Right atrium auricular region (tissue), 2 donors: Measurements from ENCODE around the gene GNA14. TPM values are rescaled to one million over a fixed set of nuclear protein-coding genes. Genes with fewer than 3 reads are reported as not detected.
"Not testable (repeated sequence)": the region's sequence is repeated elsewhere in the genome, so short reads cannot be mapped to it uniquely, and the experiment has no call there.

Experiments
- DNase-seq: peaks from one replicate; pipeline ENCODE4 v3.0.0-alpha.2; 2019; ENCODE audit warnings: low spot score
- H3K27ac ChIP-seq, 2 donors: fragments of 200-600 bp; sonication (generic); 1 replicate in 1 of 2; 2 replicates in 1 of 2; pipeline ENCODE4 v1.5.1; 2016 to 2019
- H3K27me3 ChIP-seq, 2 donors: fragments of 200-600 bp; sonication (generic); one replicate each; pipeline versions ENCODE4 v1.5.1 to v1.6.0; 2017 to 2019
- H3K36me3 ChIP-seq: fragments of 200-600 bp; sonication (generic); one replicate; pipeline ENCODE4 v1.5.1; 2016
- H3K4me1 ChIP-seq, 2 donors: fragments of 200-600 bp; sonication (generic); one replicate each; pipeline versions ENCODE4 v1.5.1 to v1.6.0; 2017 to 2019
- H3K4me3 ChIP-seq, 2 donors: fragments of 200-600 bp; sonication (generic); 1 replicate in 1 of 2; 2 replicates in 1 of 2; pipeline ENCODE4 v1.5.1; 2017 to 2019; ENCODE audit warnings: mild to moderate bottlenecking in 1 of 2, moderate library complexity in 1 of 2
- H3K9me3 ChIP-seq, 2 donors: fragments of 200-600 bp; sonication (generic); one replicate each; pipeline ENCODE4 v1.5.1; 2019
- total RNA-seq, 2 donors: library from RNA; depleted of rRNA; stranded (reverse); fragments of >200 nt; gene quantifications; one replicate each; pipeline ENCODE4 v1.1.0, GENCODE V29; 2016
- TF ChIP-seq, protein P1 (sequence below), 2 donors: fragments of 200-600 bp; sonication (generic); IDR thresholded peaks; one replicate each; pipeline ENCODE4 v1.5.1; 2019; ENCODE audit warnings: antibody characterized with exemption in 2 of 2

The GNA14 gene
- total RNA-seq, 2 donors from 2014 or later: 2.2 to 4.3 TPM

DNA sequence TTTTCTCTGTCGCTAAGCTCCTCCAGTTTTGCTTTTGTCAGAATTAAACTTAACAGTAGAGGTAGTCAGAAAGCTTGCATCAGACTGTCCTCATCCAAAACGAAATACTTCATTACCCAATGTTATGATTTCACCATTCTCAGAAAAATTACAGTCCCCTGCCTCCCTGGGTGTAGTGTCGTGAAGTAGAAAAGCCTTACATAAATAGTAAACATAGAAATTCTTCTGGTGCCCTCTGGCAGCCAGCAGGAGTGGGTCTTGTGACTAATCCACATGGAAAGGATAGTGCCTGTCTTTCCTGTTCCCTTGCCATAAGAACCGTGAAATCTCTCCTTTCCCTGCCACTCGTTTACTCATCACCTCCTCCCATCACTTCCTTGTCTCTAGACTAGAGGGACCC, 230.6 kb downstream of the GNA14 start:
- Histone ChIP-seq H3K9me3 (no peaks in the 10 kb centered on the region), H3K27ac (no peak overlapping the region), H3K4me3 (no peak overlapping the region), H3K4me1 (peaks cover 0 to 5% of the 10 kb centered on the region in 2 donors), H3K36me3 (peaks cover 10% of the 10 kb centered on the region), H3K27me3 (no peaks in the 10 kb centered on the region)
- TF ChIP-seq, protein P1, sequence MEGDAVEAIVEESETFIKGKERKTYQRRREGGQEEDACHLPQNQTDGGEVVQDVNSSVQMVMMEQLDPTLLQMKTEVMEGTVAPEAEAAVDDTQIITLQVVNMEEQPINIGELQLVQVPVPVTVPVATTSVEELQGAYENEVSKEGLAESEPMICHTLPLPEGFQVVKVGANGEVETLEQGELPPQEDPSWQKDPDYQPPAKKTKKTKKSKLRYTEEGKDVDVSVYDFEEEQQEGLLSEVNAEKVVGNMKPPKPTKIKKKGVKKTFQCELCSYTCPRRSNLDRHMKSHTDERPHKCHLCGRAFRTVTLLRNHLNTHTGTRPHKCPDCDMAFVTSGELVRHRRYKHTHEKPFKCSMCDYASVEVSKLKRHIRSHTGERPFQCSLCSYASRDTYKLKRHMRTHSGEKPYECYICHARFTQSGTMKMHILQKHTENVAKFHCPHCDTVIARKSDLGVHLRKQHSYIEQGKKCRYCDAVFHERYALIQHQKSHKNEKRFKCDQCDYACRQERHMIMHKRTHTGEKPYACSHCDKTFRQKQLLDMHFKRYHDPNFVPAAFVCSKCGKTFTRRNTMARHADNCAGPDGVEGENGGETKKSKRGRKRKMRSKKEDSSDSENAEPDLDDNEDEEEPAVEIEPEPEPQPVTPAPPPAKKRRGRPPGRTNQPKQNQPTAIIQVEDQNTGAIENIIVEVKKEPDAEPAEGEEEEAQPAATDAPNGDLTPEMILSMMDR (IDR thresholded peaks at IDR 0.05): no peak
- no peak for DNase-seq

DNA sequence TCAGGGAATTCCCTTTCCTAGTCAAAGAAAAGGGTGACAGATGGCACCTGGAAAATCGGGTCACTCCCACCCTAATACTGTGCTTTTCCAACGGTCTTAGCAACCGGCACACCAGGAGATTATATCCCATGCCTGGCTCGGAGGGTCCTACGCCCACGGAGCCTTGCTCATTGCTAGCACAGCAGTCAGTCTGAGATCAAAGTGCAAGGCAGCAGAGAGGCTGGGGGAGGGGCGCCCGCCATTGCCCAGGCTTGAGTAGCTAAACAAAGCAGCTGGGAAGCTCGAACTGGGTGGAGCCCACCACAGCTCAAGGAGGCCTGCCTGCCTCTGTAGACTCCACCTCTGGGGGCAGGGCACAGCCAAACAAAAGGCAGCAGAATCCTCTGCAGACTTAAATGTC, 239.6 kb downstream of the GNA14 start:
- not testable (repeated sequence) for H3K9me3 ChIP-seq, H3K4me1 ChIP-seq, H3K27me3 ChIP-seq, H3K4me3 ChIP-seq, DNase-seq, H3K27ac ChIP-seq
- H3K36me3 ChIP-seq: peaks cover 35% of the 10 kb centered on the region

DNA sequence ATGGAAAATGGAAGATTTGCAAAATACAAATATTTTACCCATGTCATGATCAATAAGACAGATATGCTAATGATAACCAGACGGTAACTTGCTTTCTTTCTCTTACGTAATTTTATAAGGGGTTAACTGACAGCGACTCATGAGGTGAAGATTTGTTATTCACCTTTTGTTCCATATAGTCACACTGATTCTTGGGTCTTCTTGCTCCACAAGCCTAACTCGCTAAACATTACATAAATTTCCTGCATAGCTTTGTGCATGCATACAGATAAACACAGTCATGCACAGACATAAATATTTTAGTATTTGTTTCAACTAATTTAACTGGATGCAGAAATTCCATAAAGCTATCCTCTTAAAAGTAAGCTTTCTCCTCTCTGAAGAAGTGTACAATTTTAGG, 244.9 kb downstream of the GNA14 start:
- no peak overlapping the region for H3K27ac ChIP-seq
- H3K4me1 ChIP-seq: no peaks in the 10 kb centered on the region
- no peak overlapping the region for H3K4me3 ChIP-seq
- DNase-seq: no peak
- H3K36me3 ChIP-seq: peaks cover 32% of the 10 kb centered on the region
- TF ChIP-seq, protein P1 (IDR thresholded peaks at IDR 0.05): no peak
- no peaks in the 10 kb centered on the region for H3K9me3 ChIP-seq
- H3K27me3 ChIP-seq: no peaks in the 10 kb centered on the region

DNA sequence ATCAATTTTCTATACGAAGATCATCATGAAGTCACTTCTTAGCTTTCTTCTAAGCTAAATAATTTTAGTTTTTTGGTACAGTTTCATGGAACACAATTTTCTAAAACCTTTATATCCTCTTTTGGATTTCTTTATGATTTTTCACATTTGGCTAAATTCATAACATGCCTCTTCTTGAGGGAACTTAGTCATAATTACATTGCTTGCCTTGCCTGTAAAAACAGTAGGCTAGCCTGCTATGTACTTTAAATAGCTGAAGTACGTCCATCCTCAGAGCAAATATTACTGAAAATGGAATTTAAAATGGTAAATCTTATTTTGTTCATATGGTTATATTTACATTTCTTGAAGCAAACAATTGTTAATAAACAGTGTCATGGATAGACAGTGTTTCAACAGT, 245.8 kb downstream of the GNA14 start:
- Histone ChIP-seq H3K4me3 (no peak overlapping the region), H3K27me3 (no peaks in the 10 kb centered on the region), H3K4me1 (no peaks in the 10 kb centered on the region), H3K36me3 (peaks cover 22% of the 10 kb centered on the region), H3K9me3 (no peaks in the 10 kb centered on the region), H3K27ac (no peak overlapping the region)
- TF ChIP-seq, protein P1 (IDR thresholded peaks at IDR 0.05): no peak
- DNase-seq: no peak

DNA sequence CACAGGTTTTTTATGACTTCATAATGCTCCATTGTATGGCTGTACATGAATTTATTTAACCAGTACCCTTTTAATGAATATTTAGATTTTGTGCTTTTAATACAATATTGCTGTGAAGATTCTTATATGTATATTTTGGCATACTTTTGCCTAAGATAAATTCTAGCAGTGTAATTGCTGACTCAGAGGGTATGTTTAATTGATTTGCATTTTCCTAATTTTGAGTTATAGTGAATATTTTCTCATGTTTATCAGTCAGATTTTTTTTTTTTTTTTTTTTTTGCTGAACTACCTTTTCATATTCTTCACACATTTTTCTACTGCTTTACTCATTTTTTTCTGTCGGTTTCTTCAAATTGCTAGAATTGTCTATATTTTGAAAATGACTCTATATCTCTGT, 248.2 kb downstream of the GNA14 start:
- Histone ChIP-seq H3K9me3 (no peaks in the 10 kb centered on the region), H3K27me3 (no peaks in the 10 kb centered on the region), H3K4me1 (no peaks in the 10 kb centered on the region), H3K36me3 (peaks cover 4% of the 10 kb centered on the region), H3K4me3 (no peak overlapping the region), H3K27ac (no peak overlapping the region)
- TF ChIP-seq, protein P1 (IDR thresholded peaks at IDR 0.05): no peak
- DNase-seq: no peak

DNA sequence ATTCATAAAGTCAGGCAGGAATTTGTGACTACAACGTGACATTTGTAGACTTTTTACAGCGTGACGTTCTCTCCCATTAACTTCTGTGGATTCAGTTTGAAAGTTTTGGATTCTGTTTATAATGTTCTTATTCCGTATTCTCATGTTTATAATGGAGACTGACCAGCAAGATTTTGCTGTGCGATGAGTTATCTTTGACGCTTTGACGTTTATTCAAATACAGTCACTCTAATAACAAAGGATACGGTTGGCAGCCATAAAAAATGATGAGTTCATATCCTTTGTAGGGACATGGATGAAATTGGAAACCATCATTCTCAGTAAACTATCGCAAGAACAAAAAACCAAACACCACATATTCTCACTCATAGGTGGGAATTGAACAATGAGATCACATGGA, 249.5 kb downstream of the GNA14 start:
- not testable (repeated sequence) for H3K27ac ChIP-seq, H3K27me3 ChIP-seq, DNase-seq, H3K4me3 ChIP-seq, H3K4me1 ChIP-seq, H3K36me3 ChIP-seq, H3K9me3 ChIP-seq

DNA sequence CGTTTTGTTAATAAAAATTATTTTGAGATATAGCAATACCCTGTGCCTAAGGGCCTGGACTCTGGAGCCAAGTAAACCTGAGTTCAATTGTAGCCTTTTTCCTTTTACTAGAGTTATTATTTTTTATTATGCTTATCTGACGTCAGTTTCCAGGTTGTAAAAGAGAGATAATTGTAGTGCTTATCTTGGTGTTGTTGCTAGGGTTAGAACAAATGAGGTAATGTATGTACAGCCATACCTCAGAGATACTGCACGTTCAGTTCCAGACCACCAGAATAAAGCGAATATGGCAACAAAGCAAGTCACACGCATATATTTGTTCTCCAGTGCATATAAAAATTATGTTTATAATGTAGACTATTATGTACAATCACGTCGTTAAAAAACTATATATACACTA, 255.8 kb downstream of the GNA14 start:
- H3K9me3 ChIP-seq: no peaks in the 10 kb centered on the region
- no peaks in the 10 kb centered on the region for H3K4me1 ChIP-seq
- H3K27me3 ChIP-seq: no peaks in the 10 kb centered on the region
- no peak for DNase-seq
- H3K27ac ChIP-seq: no peak overlapping the region
- TF ChIP-seq, protein P1 (IDR thresholded peaks at IDR 0.05): no peak
- H3K4me3 ChIP-seq: no peak overlapping the region
- no peaks in the 10 kb centered on the region for H3K36me3 ChIP-seq
